ENCODE results near the gene IFIH1.
A peak's percentile ranks its signal among the peaks of the same experiment; 100 is the strongest.

IFIH1 gene

DNA sequence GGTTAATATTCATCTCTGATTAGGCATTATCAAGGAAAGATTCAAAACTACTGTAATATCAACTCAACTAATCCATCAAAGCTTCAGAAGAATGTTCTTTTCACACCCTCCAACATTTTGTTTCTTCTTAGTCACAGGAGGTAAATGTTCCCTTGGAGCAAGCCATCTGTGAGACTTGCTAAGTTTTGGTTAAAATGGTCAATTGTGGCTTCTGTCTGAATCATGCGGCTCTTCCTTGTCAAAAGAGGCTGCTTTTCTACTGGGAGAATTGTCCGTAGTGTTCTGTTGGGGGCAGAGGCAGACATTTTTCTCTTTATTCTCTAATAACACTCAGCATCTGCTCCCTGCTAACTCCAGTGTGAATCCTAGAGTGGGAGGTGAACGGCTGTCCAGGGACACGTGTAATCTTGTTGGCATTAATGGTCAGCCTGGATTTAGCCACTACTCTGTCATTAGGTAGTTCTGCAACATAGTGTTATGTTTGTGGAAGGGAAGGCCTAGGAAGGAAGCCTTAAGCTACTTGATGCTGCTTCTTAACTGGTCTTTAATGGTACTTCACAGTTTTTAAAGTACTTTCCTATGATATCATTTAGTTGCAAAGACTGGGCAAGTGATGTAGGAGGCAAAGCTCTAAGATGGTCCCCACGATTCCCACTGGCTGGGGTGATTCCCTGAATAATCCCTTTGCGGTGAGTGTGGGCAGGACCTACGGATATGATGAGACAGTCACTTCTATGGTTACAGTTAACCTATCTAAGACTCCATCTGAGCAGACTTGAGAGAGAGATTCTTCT, 52.6 kb downstream of the IFIH1 start:
- DNase-seq (ENCODE audit: low read depth), result no peak
- H3K4me3 ChIP-seq (ENCODE audit: low read depth, low read length), result no peak overlapping the region

- DNase-seq (ENCODE audit: low read depth), result no peak
- H3K4me3 ChIP-seq (ENCODE audit: low read depth, low read length), result no peak overlapping the region
Measured at GRCh38 chr2:162261032-162261945, 57.2 kb downstream of the IFIH1 start.

- no peak for DNase-seq (ENCODE audit: low read depth)
- H3K4me3 ChIP-seq (ENCODE audit: low read depth, low read length), result no peak overlapping the region
Measured at GRCh38 chr2:162258686-162259085, 59.8 kb downstream of the IFIH1 start.

GRCh38 chr2:162258169-162258568, 60.3 kb downstream of the IFIH1 start:
- H3K4me3 ChIP-seq (ENCODE audit: low read depth, low read length), result no peak overlapping the region
- no peak for DNase-seq (ENCODE audit: low read depth)

DNA sequence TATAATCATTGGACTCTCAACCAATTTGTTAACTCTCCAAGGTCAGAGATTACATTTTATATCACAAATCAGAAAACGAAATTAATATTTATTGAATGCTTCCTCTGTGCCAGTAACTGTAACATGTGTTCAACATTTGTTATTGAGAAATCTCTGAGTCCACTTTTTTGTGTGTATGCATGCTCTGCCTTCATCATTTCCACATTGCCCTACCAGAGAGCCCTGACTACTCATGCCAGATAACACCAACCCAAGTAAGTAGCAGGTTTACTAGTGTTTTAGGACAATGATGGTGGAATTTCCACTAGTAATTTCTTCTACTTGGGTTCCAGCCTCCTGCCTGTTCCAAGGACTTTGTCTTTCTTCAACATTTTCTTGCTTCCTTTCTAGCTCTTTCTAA, 61.1 kb downstream of the IFIH1 start:
- DNase-seq (ENCODE audit: low read depth), result no peak
- H3K4me3 ChIP-seq (ENCODE audit: low read depth, low read length), result no peak overlapping the region

DNA sequence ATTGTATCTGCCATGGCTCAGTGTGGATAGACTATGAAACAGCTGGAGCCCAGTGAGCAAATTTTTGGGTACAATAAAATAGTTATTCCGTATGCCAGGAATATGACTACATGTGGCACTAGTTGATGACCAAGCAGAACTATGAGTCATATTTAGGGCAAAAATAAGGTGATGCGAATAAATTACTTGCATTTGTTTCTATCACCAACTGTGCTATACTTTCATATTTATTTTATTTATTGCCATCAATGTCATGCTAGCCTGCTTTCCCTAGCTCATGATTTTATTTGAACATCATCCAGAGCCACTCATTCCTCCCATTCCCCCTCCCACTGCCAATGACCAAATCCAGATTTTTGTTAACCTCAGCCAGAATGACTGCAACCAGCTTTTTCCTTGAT, 61.9 kb downstream of the IFIH1 start:
- DNase-seq (ENCODE audit: low read depth), result no peak
- H3K4me3 ChIP-seq (ENCODE audit: low read depth, low read length), result no peak overlapping the region

DNA sequence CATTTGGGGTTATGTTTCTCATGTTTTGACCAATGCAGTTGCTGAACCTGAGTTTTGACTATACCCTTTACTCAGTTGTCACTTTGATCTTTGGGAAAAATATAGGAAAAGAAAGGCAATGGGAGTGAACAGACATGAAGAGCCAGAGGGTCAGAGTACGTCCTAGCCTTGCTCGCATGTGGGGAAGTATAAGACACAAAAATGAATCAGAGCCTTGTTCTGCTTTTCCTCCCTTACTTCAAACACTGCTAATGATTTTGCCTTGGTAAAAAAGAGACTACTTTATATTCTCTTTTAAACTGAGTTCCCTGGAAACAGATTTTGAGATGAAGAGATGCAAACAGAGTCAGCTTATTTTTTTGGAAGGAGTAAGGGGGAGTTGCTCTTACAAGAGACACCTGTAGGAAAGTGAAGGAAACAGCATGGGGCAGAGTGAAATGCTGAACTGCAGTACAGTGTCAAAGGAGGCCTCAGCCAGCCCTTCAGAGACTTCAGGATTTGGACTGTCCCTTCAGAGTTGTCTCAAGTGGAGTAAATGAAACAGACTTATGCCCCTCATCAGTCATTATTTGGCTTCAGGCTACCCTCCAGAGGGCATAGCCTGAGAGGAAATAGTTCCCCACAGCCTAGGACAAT, 64.1 kb downstream of the IFIH1 start:
- DNase-seq (ENCODE audit: low read depth), result no peak

DNA sequence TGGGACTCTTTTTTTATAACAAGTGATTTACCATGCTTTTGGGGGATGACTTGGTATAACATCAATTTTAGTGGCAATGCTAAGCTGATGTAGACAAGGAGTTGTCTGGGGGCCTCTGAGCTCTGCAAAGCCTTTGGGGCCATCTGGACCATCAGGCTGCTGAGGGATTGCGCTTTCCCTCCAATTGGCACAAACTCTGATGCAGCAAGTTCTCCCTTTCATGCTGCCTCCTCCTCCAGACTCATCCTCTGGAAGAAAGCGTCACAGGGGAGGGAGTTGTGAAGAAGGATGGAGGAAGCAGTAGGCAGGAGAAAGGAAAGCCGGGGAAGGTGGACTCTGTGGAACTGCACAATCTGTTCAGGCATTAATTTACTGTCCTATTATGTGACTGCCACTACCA, 65.0 kb downstream of the IFIH1 start:
- no peak for DNase-seq (ENCODE audit: low read depth)
- no peak overlapping the region for H3K4me3 ChIP-seq (ENCODE audit: low read depth, low read length)

More for the DNA sequence above, 64.1 kb downstream of the IFIH1 start:
- no peak overlapping the region for H3K4me3 ChIP-seq (ENCODE audit: low read depth, low read length)

DNA sequence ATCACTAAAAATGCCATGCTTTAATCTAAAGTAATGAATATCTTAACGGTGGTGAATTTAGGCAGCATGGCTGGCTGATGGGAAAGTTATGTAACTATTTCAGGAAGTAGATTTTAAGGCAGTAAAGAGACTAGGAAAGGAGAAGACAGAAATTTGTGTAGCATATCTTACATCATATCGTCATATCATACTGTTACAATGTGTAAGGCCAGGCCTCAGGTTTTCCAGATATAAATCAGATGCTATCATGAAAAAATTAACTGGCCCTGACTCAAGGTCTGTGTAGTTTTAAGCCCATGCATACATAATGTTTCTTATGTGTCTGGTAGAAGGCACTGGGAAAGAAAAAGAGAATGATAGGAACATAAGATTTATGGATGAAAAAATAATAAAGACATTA, 66.3 kb downstream of the IFIH1 start:
- H3K4me3 ChIP-seq (ENCODE audit: low read depth, low read length), result no peak overlapping the region
- no peak for DNase-seq (ENCODE audit: low read depth)

GRCh38 chr2:162245781-162246180, 72.7 kb downstream of the IFIH1 start:
- H3K4me3 ChIP-seq (ENCODE audit: low read depth, low read length), result no peak overlapping the region
- DNase-seq (ENCODE audit: low read depth), result peak; percentile 87

GRCh38 chr2:162245061-162245460, 73.4 kb downstream of the IFIH1 start:
- no peak for DNase-seq (ENCODE audit: low read depth)
- H3K4me3 ChIP-seq (ENCODE audit: low read depth, low read length), result no peak overlapping the region

DNA sequence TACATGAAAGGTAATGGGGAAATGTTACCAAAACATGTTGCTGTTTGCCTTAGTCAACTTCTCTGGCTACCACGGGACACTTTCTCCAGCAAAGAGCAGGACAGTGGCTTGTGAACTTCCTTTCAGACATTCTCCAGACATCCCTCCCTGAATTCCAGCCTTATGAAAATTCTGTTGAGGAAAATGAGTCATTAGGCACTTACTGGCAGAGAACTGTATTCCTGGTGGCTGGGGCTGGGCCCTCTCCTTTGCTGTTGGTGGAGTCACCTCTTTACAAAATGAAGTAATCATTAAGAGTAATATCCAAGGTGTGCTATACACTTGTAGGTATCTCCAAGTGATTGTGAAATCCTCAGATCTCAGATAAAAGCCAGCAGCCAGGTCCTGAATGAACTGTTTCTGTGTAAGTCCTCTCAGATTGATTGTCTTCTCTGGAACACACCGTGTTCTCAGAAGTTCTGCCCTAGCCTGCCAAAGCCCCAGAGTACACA, 73.9 kb downstream of the IFIH1 start:
- no peak overlapping the region for H3K4me3 ChIP-seq (ENCODE audit: low read depth, low read length)
- DNase-seq (ENCODE audit: low read depth), result peak; percentile 79

DNA sequence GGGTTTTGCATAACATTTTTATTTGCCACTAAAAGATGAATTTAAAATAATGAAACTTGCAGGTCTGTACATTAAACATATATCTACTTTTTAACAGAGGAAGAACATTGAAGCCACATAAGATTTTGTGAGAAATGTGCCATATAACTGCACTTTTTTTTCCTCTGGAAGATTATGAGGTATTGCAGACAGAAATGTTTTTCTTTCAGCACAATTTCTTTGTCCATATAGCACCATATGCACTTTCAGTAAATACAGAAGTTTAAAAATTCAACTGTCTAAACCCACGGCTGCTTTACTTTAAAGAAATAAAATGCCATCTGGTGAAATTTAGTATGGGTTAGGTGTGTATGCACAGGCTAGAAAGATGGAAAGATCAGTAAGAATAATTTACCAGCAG, 74.8 kb downstream of the IFIH1 start:
- H3K4me3 ChIP-seq (ENCODE audit: low read depth, low read length), result peak overlapping the region; percentile 46
- DNase-seq (ENCODE audit: low read depth), result no peak

- peak within 1 kb of the TSS; percentile 46 for H3K4me3 ChIP-seq (ENCODE audit: low read depth, low read length)
- DNase-seq (ENCODE audit: low read depth), result peak; percentile 85
Measured at GRCh38 chr2:162243294-162243693, 75.2 kb downstream of the IFIH1 start, which contains the start of gene FAP. FAP (minus strand) TSS chr2:162243445; CDS start chr2:162243327, 118 bp downstream.

- peak; percentile 77 for DNase-seq (ENCODE audit: low read depth)
- H3K4me3 ChIP-seq (ENCODE audit: low read depth, low read length), result peak overlapping the region; percentile 46
Measured at GRCh38 chr2:162242586-162243280, 75.8 kb downstream of the IFIH1 start.

GRCh38 chr2:162241571-162241970, 76.9 kb downstream of the IFIH1 start:
- no peak for DNase-seq (ENCODE audit: low read depth)
- peak overlapping the region; percentile 46 for H3K4me3 ChIP-seq (ENCODE audit: low read depth, low read length)

- DNase-seq (ENCODE audit: low read depth), result no peak
- no peak overlapping the region for H3K4me3 ChIP-seq (ENCODE audit: low read depth, low read length)
Measured at GRCh38 chr2:162234620-162235462, 83.6 kb downstream of the IFIH1 start.

DNA sequence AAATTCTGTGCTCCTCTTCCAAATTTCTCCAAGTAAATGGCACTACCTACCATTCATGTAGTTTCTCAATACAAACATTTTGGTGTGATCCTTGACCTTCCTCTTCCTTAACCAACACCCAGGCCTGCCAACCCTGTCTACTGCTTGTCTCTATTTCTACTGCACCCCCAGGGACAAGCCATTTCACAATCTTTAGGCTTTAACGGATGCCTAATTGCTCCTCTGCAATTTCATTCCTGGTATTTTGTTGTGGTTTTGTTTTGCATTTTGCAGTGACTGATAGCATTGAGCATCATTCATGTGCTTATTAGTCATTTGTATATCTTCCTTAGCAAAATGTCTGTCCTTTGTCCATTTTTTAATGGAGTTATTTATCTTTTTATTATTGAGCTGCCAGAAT, 85.3 kb downstream of the IFIH1 start:
- peak; percentile 66 for DNase-seq (ENCODE audit: low read depth)
- no peak overlapping the region for H3K4me3 ChIP-seq (ENCODE audit: low read depth, low read length)

All from skeletal muscle cell (primary cell).